HG02970 (cell line): ENCODE measurements around the gene MUCL3.
"Not testable (repeated sequence)": the region's sequence is repeated elsewhere in the genome, so short reads cannot be mapped to it uniquely, and the experiment has no call there.

Source experiments
- ATAC-seq: cut with Tn5 transposase; IDR thresholded peaks from one replicate; pipeline ENCODE4 v1.9.1; 2021; ENCODE audit warnings: mild to moderate bottlenecking, moderate library complexity, moderate number of reproducible peaks; ENCODE audit not compliant: unreplicated experiment, low FRiP score

MUCL3 gene

GRCh38 chr6:30972816-30973215 is 32.0 kb downstream of the MUCL3 start:
- ATAC-seq = no peak

GRCh38 chr6:30974490-30975252 is 33.9 kb downstream of the MUCL3 start:
- no peak for ATAC-seq

DNA sequence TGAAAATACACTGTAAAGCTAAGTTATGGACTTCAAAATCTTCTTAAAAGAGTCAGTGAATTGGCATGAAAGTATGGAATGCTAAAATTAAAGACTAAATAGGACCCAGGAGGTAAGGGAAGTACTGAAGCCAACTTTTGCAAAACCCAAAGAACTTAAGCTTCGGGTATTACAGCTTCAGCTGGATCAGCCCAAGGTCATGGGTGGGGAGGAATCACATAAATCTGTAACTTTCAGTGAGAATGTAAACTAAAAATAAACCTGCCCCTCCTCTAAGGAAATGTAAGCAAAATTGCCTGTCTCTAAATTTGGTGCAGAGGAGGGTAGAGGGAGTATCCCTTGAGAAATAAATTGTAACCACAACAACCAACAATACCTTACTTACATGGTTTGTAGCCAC is 38.4 kb downstream of the MUCL3 start:
- no peak for ATAC-seq

DNA sequence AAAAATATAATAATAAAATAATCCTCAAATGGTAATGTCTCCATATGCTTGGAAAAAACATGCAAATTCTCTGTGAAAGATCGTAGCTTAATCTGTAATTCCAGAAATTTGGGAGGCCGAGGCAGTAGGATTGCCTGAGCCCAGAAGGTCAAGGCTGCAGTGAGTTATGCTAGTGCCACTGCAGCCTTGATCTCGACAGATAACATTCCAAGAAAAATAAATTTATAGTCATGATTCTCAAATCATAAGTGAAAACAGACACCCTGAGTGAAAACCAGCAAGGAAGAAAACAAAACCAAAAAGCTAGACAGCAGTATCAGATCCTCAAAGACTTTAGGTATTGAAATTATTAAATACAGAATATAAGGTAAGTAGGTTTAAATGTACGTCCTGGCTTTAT is 38.9 kb downstream of the MUCL3 start:
- ATAC-seq = no peak

- ATAC-seq = no peak
Observed at GRCh38 chr6:30981942-30982772, 41.4 kb downstream of the MUCL3 start.

GRCh38 chr6:30983439-30983838 is 42.7 kb downstream of the MUCL3 start, which contains the start of gene MUC21:
TSS of gene MUC21 (plus strand) at chr6:30983718. CDS start at chr6:30983959, 241 bp downstream.
- ATAC-seq = no peak

- no peak for ATAC-seq
Observed at GRCh38 chr6:30985490-30985889, 44.7 kb downstream of the MUCL3 start.

DNA sequence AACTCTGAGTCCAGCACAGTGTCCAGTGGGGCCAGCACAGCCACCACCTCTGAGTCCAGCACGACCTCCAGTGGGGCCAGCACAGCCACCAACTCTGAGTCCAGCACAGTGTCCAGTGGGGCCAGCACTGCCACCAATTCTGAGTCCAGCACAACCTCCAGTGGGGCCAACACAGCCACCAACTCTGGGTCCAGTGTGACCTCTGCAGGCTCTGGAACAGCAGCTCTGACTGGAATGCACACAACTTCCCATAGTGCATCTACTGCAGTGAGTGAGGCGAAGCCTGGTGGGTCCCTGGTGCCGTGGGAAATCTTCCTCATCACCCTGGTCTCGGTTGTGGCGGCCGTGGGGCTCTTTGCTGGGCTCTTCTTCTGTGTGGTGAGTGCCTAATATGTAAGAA is 46.5 kb downstream of the MUCL3 start:
- no peak for ATAC-seq

- ATAC-seq = no peak
Observed at GRCh38 chr6:30988209-30988825, 47.5 kb downstream of the MUCL3 start.

DNA sequence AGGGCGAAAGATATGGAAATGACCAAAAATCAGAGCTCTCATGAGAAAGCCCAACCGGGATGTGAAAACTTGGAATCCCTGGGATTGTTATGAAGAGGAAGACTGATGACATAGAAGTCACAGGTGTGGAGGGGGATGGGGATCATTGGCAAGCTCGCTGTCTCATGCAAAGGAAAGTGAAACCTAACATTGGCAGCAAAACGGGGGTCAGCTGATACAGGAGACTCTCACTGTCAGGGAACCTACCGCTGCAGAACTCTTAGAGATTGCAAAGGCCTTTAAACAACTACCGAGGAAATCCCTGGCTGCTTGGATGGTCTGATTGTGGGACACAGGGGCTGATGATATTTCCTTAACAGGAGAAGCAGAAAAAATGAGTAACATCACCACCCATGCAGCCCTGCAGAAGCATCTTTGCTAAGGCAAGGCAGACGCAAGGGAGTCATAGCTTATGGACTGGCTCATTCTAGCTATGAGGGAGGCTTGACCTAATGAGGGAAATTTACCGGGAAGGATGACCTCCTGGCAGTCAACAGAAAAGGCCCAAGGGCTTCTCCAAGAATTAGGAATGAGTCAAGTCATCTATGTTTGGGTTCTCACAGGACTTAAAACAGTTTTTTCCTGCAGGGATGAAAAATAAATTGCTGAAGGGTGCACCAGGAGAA is 49.8 kb downstream of the MUCL3 start:
- no peak for ATAC-seq

DNA sequence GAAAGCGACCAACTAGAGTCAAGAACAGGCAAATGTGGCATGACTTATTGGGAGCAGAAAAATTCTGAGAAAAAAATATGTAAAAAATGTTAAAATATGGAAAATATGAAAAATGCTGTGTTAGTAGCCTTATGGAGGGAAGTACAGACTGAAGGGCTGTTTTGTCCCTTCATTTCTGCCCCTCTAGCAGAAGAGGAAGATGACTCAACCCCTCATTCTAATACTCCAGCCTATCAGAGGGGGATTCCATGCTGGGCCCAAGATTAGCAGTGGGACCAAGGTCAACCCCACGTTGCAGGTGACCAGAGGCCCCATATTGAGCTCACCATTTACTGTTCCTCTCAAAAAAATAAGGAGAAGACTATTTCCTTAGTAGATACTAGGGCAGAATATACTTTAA is 51.1 kb downstream of the MUCL3 start:
- ATAC-seq = no peak

DNA sequence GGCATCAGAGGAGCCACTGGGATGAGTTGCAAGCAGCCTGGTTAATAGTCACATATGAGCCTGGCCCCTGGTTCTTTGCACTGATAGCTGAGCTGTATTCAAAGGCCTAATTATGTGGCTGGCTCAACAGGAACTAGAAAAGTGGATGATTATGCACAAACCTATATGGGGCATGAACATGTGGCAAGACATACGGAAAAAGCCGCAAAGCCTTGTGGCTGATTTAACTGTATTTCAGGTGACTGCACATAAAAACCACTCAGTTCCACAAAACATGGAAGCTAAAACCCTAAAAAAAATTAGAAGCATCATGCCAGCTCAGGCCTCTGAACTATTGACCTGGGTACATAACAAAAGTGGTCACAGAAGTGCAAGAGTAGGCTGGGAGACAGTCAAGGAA is 56.5 kb downstream of the MUCL3 start:
- no peak for ATAC-seq

- ATAC-seq = no peak
Observed at GRCh38 chr6:30998785-30999184, 58.0 kb downstream of the MUCL3 start.

DNA sequence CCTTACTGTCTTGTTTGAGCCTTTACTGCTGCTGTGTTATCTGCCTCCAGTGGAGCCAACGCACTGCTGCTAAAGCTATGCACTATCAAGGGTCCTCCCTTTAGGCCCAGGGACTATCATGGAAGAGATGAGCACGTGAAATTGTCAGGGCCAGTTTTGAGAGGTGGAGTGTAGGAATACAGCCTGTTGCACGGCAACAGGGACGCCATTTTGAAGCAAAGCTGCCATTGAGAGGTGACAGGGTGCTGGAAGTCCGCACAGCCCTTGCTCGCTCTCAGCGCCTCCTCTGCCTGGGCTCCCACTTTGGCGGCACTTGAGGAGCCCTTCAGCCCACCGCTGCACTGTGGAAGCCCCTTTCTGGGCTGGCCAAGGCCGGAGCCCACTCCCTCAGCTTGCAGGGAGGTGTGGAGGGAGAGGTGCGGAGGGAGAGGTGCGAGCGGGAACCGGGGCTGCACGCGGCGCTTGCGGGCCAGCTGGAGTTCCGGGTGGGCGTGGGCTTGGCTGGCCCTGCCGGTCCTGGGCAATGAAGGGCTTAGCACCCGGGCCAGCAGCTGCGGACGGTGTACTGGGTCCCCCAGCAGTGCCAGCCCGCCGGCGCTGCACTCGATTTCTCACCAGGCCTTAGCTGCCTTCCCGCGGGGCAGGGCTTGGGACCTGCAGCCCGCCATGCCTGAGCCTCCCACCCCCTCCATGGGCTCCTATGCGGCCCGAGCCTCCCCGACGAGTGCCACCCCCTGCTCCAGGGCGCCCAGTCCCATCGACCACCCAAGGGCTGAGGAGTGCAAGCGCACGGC is 59.5 kb downstream of the MUCL3 start:
- ATAC-seq = not testable (repeated sequence)

DNA sequence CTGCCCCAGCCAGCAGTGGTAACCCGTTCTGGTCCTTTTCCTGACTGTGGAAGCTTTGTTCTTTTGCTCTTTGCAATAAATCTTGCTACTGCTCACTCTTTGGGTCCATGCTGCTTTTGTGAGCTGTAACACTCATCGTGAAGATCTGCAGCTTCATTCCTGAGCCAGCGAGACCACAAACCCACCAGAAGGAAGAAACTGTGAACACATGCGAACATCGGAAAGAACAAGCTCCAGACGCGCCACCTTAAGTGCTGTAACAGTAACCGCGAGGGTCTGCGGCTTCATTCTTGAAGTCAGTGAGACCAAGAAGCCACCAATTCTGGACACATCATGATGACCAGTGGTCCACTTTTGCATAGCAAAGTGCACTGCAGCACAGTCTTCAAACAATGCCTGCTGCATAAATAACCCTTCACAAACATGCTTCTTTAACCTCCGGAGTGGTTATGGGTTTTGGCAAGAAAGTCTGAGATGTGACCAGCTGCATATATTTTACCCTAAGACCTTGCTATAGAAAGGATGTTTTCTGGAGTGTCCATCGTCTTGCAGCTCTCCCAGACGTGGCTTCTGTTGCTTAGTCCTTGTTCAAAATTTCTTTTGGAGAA is 60.6 kb downstream of the MUCL3 start:
- ATAC-seq = no peak

- no peak for ATAC-seq
Observed at GRCh38 chr6:31002471-31002870, 61.7 kb downstream of the MUCL3 start.
